Frontal cortex (tissue), 4 donors: ENCODE data around the gene ADPRHL1. TPM values are rescaled to one million over a fixed set of nuclear protein-coding genes. Genes with fewer than 3 reads are reported as not detected.

ENCODE experiments used
- DNase-seq, 2 donors: peaks; one replicate each; pipeline ENCODE4 v3.0.0; 2012; ENCODE audit warnings: low spot score in 2 of 2
- FAIRE-seq: peaks from 2 replicates; lab custom pipeline; 2012; peaks lifted over from hg19 to GRCh38; lab: Jason Lieb, UNC
- total RNA-seq: library from RNA; depleted of rRNA; stranded (reverse); fragments of >200 nt; gene quantifications from one replicate; pipeline ENCODE4 v1.2.3, GENCODE V29; 2014
- donor health status: control.
- donor health status: control.
- donor health status: control.

ADPRHL1 gene
- total RNA-seq, 1 donor from 2014 or later = 1.2 TPM

DNA sequence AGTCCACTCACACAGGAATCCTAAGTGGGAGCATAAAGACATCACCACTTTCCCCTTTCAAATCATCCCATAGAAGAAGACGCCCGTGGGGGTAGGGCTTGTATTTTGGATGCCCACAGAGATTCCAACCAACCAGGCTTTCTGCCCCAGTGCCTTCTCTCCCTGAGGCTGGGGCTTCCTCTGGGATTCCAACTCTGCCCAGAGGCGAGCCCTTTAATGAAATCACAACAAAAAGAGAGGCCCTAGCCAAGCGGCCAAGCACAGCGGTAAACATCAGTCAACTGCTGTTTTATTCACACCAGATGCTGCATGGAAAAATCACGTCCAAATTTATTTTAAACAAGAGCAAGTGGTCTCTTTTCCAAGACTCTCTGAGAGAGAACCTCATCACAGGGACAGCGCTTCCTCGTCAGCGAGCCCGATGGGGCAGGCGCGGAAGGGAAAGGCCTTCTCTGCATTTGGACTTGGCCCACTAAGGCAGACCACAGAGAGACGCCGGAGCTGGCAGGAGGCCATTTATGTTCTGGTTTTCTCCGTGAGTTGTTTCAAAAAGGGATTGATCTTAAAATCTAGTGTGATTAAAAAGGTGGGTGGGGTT, 31.5 kb downstream of the ADPRHL1 start:
- no peak for FAIRE-seq
- no peak for DNase-seq

DNA sequence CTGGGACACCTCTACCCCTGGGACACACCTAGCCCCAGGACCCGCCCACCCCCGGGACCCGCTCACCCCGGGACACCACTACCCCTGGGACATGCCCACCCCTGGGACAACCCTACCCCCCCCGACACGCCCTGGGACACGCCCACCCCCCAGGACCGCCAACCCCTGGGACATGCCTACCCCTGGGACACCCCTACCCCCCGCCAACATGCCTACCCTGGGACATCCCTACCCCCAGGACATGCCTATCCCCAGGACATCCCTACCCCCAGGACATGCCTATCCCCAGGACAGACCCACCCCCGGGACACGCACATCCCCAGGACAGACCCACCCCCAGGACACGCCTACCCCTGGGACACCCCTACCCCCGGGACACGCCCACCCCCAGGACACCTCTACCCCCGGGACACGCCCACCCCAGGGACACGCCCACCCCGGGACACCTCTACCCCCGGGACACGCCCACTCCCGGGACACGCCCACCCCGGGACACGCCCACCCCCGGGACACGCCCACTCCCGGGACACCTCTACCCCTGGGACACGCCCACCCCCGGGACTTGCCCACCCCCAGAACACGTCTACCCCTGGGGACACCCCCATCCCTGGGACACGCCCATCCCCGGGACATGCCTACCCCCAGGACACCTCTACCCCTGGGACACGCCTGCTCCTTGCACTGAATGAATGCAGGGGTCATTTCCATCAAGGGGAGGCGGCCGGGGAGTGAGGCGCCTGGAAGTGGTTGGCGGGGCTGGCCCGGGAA, 32.3 kb downstream of the ADPRHL1 start:
- DNase-seq (no peak), FAIRE-seq (no peak)

DNA sequence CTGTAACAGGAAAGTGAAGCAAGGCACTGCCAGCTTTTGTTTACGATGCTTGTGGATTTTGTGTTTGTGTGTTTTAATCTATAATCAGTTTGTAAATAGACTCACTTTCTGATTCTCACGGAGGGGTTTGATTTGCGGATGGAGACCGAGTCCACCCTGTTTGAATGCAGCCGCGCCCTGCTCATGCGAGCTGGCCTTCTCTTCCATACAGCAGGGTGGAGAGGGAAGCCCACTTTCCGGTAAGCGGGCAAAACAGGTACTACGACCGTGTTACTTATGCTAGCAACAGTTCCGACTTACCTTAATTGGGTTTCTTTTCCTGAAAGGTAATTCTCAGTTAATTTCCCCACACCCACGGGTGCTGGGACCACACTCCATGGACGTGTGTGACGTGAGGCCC, 33.1 kb downstream of the ADPRHL1 start:
- FAIRE-seq (no peak), DNase-seq (no peak)

DNA sequence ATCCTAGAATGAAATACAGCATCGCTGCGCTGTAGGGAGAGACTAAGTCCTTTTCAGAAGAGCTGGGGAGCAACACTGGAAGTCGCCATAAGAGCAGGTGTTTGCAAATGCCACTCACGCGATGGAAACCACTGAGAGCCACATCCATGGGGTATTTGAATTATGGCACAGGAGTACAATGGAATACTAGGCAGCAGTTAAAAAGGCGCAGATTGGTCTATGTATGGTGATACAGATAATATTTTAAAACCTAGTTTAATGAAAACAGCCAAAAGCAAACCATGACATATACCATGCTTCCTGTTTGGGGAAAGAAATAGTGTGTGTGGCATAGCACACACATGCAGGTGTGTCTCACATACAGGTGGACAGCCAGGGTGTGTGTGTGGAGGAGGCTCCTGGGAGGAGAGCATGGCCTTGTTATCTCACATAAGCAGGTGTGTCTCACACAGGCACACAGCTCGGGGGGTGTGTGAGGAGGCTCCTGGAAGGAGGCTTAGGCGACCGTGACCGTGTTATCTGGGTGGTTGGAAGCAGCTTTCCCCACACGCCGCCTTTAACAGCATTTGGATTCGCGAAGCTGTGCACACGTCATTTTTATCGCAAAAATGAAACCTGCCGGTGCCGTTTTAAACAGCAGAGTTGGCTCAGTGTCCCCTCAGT, 33.6 kb downstream of the ADPRHL1 start:
- no peak for DNase-seq
- no peak for FAIRE-seq

DNA sequence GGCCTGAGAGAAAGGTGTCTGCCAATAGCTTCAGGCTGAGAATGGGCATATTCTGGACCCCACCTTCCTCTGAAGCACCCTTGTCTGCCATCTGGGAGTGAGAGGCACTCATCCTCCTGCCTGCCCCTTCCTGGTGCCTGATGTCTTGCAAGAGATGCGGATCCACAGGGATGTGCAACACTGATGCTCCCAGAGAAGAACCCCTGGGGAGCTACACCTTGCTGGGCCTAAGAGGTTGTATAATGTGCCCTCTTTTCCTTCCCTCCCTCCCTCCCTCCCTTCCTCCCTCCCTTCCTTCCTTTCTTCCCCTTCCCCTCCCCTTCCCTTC, 34.6 kb downstream of the ADPRHL1 start:
- FAIRE-seq = no peak

DNA sequence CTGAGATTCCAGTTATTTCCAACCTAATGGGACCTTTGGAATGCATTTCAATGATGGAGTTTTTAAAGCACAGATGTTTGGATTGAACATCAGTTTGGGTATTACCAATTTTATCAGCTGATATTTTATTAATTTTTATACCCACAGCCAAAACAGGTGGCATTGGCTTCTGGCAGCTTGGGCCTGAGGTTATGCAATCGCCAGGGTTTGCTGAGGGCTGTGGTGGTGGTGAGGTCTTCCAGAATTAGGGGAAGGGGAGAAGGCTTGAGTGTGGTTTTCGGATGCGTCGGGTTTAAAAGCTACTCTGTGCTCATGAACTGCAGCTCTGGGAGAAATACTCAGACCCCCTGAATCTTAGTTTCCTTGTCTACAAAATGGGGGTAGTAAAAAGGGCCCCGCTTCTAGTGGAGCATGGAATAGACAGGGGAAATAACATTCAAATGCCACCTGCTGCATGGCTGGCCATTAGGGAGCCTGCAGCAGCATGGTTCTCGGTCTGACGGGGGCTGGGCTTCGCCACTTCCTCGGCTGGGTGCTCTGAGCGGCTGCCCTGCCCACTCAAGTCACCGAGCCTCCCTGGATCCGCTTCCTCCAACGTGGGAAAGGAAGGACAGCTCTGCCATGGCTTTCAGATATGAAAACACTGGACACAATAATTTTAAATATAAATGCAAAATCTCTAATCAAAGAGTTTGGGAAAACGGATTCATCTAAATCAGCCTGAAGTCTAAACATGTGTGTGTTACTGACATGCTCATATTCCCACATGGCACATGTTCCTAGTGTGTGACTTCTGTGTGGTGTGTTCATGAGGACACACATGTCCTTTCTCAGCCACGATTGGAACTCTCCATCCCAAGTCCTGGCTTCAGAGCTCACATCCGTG, 35.2 kb downstream of the ADPRHL1 start:
- FAIRE-seq (no peak), DNase-seq (no peak)

More for the DNA sequence above, 34.6 kb downstream of the ADPRHL1 start:
- DNase-seq = no peak

DNA sequence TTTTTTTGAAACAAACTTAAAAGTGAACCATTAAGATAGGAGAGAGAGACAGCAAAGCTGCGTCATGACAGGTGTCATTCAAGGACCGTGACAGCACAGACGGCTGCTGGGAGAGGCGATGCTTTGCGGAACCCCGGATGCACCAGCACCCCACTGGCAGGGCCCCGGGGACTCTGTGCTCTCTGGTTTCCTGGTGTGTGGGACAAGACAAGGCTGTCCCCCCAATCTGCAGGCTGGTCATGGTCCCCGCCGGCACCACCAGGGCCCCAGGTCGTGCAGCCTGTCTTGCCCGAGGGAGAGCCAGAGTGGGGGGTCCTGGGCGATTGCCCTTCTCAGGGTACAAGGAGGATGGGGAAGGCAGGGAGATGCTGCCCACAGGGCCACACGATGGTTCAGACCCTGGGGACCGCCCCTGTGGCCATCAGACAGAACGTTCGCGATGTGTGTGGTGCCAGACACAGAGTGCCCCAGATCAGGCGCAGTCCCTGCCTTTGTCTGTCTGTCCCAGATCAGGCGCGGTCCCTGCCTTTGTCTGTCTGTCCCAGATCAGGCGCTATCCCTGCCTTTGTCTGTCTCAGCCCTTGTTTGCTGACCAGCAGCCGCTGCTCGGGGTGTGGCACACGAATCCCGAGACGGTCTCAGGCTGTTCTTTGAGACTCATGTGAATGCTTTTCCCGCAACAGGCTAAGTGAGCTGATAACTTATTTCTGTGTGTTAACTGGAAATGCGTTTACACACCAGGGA, 36.1 kb downstream of the ADPRHL1 start:
- no peak for FAIRE-seq
- DNase-seq = no peak

DNA sequence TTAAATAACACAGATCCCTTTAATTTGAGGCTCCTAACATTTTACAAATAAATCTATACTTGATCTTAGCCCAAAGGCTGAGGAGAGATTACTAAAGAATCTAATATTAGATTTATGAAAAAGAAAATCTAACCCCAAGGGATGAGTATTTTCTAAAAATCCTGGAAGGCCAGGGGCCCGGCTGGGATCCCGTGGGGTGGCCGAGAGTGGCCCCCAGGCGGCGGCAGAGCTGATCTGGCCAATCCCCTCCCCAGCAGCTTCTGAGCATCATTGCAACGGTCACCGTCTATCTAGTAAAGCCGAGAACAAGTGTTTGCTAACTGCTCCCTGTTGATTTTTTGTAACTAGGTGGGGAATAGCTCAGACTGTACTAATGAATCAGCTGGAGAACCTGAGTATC, 37.5 kb downstream of the ADPRHL1 start:
- no peak for DNase-seq
- no peak for FAIRE-seq

DNA sequence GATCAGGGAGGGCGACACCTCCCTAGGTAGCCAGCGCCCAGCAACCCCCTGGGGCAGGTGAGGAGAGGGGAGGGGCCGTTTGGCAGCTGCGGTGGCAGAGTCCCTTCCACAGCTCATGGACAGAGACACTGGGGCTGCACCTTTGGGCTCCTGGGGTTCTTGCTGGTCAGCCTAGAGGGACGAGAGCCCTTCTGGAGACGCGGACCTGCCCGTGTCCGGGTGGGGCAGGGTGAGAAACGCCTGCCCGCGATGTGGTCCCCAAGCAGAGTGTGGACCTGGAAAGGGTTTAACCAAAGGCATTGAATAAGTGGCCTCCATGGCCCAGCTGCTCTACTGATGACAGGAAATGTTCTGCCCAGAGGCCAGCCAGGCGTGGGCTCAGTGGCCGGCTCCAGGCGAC, 38.3 kb downstream of the ADPRHL1 start:
- FAIRE-seq = no peak
- no peak for DNase-seq

DNA sequence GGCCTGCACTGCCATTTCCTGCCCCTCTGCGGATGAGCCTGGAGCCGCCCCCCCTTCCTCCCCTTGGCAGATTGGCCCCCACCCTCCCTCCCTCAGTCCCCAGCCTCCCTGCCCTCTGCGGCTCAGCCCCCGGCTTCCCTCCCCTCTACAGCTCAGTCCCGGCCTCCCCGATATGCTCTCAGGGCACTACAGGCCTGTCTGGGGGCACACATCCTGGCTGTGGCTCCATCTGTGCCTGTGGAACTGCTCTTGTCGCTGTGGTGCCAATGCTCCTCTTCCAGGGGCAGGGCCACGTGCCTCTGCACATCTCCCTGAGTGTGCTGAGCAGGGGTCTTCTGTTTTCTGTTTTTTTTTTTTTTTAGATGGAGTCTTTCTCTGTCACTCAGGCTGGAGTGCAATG, 39.0 kb downstream of the ADPRHL1 start:
- no peak for DNase-seq
- FAIRE-seq = no peak

DNA sequence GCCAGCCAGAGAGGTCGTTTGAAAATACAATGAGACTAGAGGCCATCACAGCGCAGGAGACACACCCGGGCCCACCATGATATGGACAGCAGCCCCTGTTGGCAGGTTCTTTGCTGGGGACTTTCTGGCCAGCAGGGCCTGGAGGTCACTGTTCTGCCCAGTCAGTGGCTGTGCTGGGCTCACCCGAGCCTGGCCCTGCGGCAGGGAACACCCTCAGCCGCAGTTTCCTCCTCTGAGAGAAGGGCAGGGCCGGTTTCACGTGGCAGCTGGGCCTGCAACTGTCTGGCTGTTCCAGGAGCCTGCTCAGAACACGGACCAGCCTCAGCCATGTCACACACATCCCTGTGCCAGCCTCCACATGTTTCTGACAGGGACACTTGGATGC, 39.4 kb downstream of the ADPRHL1 start:
- DNase-seq = no peak
- no peak for FAIRE-seq

DNA sequence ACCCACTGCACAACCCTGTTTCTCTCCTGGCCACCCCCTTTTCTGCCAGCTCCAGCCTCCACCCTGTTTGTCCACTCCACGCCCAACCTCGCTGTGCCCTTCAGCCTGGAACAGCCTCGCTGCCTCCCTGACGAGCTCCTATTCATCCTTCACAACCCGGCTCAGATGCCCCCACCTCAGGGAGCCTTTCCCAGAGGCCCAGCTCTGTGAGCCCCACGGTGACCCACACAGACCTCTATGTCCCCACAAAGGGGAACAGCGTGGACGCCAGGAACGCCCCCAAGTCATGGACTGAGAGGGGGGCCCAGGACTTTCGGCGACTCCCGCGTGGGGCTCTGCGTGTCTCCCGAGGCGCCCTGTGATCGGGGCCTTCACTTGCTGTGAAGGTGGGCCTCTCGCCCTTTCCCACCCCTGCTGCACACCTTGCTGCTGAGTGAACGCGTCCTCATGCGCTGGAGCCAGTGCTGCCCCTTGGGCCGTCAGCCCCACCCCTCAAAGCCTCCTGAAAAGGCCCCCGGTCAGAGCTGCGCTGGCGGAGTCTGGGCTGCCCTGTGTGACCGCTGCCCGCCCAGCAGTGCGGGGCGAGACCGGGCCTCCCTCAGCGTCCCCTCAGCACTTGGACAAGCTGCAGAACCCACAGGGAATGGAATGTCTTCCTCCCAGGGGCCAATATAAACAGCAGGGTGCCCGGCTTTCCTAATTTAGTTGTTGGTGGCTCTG, 40.0 kb downstream of the ADPRHL1 start:
- FAIRE-seq = no peak

DNA sequence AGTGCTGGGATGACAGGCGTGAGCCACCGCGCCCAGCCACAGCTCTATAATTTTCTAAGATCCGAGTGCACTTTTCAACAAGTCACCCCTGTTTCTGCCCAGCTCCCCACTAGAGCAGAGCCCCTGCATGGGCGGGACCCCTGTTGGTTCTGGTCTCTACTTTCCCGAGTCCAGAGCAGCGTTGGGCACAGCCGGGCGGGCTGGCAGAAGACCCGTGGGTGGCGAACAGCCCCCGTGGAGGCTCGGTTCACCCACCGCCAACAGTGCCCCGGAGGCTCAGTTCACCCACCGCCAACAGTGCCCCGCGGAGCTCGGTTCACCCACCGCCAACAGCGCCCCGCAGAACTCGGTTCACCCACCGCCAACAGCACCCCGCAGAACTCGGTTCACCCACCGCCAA, 40.8 kb downstream of the ADPRHL1 start:
- DNase-seq (no peak), FAIRE-seq (no peak)

More for the DNA sequence above, 40.0 kb downstream of the ADPRHL1 start:
- DNase-seq = no peak

DNA sequence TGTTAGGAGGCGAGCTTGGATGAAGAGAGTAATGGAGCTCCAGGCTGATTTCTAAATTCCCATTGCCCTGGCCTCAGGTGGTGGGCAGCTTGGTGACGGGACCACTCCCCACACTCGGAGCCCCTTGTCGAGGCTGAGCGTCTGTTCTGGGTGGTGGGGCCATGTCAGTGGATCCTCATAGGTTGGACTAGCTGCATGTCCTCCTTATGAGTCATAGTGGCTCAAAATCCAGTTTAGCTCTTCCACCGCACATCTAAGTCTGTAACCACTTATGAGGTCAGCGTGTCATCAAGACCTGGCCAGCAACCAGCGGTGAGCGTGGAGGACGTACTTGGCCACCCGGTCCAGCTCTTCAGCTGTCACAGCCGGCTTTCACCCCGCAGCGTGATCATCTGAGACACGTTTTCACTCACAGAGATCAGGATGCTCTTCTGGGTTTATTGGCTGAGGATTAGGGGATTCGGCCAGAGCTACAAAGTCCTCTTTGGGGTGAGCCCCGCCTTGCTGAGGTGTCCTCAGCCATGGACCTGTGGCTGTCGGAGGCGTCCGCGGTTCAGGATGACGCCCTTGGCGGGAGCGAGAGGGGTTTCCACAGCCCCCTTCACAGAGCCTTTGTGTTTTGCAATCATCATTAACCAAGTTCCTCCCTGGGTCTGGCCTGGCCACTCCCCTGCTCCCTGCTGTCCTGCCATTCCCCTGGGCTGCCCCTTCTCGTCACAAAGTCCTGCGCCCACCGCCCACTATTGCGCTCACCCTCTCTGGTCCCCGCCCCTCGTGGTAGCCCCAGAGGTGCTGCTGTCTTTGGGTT, 41.9 kb downstream of the ADPRHL1 start:
- FAIRE-seq (no peak), DNase-seq (no peak)

DNA sequence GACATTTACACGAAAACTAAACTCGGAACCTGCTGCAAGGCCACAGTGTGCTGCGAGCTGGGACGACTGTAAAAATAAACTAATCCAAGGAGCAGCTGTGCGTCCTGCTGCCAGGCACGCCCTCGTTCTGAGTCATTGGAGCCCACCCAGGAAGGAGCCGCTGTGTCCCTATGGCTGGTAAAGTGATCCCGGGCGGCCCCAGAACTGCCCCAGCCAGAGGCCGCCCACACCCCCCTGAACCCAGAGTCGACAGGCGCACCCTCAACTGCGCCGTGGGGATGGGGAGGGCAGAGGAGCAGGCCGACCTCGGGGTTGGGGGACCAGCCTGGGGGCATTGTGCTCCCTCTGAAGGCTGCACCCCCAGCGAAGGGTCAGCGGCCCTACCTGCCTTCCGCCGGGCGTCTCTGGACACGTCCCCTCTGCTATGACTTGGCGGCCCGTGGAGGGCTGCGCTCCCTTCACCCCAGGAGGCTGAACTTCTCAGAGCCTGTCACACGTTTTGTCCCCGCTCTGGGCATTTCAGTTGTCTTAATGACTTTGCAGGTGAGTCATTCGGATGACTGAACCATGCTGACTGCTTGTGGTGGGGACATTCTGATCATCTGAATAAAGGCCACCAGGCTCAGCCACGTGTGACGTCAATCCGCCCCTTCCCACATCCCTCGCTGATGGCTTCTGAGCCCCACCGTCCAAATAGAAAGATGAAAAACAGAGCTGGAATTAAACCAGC, 42.7 kb downstream of the ADPRHL1 start:
- DNase-seq (no peak), FAIRE-seq (no peak)

DNA sequence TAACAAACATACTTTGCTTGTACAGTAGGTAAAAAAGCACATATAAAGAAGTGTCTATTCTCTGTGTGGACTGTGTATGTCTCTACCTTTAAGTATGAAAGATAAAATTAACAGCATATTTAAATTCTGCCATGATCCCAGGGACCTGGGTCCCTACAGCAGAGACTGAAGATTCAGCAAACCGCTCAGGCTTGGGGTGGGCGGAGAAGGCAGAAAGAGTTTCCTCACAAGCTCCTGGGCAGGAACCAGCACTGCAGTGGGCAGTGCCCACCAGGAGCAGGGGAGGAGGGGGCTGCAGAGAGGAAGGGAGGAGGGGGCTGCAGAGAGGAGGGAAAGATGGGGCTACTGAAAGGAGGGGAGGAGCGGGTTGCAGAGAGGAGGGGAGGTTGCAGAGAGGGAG, 44.7 kb downstream of the ADPRHL1 start:
- DNase-seq = no peak
- FAIRE-seq = no peak

DNA sequence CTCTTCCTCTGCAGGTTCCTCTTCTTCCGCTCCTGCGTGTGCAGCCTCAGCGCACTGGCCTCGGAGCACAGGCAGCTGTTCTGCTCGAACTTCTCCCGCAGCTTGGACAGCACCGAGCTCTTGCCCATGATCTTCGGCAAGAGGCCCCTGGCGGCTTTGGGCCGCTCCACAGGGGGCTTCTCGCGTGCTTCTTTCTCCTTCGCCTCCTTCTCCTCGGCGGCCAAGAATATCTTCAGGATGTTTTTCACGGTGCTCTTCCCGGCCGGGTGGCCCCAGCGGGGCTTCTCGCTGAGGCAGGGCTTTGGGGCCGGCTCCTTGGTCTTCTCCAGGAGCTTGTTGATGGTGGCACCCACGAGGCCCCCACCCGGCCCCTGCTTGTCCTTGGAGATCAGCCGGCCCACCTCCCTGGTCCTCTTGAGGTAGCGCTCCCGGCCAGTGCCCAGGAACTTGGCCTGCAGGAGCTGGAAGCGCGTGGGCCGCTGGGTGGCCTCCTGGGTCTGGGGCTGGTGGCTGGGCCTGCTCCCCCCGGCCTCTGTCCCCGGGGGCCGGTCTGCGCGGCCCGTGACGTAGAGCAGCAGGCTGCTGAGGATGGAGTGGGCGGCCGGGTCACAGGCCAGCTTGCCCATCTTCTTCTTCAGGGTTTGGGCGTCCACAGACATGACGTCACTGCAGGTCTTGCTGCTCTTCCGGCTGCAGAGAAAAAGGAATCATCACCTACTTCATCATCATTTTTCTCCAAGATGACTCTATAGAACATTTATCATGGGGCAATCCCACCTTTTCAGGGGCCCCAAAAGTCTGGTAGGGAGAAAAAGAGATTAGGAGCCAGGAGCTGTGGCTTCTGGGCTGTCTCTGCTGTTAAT, 45.5 kb downstream of the ADPRHL1 start:
- FAIRE-seq (no peak), DNase-seq (no peak)
